GM12891 (cell line): ENCODE data around the gene SLC26A8.

Source experiments
- PAX5 ChIP-seq: IDR thresholded peaks from 2 replicates; pipeline ENCODE4 v1.6.1; 2011; ENCODE audit warnings: low read length, moderate library complexity, mild to moderate bottlenecking; ENCODE audit not compliant: insufficient read depth, severe bottlenecking
- POLR2A ChIP-seq: IDR thresholded peaks from 2 replicates; pipeline ENCODE4 v1.6.1; 2011; ENCODE audit warnings: low read depth, low read length, control low read depth
- POLR2AphosphoS5 ChIP-seq: IDR thresholded peaks from 2 replicates; pipeline ENCODE4 v1.6.1; 2011; ENCODE audit warnings: low read depth, low read length, control low read depth
- POU2F2 ChIP-seq: IDR thresholded peaks from 2 replicates; pipeline ENCODE4 v1.6.1; 2011; ENCODE audit warnings: low read depth, mild to moderate bottlenecking, control low read depth, low read length, moderate library complexity
- TAF1 ChIP-seq: IDR thresholded peaks from 2 replicates; pipeline ENCODE4 v1.6.1; 2011; ENCODE audit warnings: low read depth, low read length, control low read depth

DNA sequence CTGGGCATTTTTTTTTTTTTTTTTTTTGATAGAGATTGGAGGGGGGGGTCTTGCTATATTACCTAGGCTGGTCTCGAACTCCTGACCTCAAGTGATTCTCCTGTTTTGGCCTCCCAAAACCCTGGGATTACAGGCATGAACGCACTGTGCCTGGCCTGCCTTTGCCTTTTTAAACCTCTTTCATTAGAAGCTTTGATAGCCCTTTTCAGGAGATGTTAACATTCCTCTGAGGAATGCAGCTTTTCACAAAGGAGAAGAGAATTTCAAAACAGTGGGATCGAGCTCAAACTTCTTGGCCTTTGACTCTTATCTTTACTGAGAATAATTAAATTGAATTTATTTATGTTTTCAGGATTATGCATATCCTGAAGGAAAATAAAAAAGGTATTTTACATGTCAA lies 31.3 kb downstream of the SLC26A8 start:
- TF ChIP-seq POLR2A = no peak
- TF ChIP-seq TAF1 = no peak
- no peak for TF ChIP-seq PAX5
- TF ChIP-seq POLR2AphosphoS5 = no peak
- TF ChIP-seq POU2F2 = no peak
